ENCODE measurements around the gene BEGAIN.

GRCh38 chr14:100546051-100546443 lies 41.2 kb downstream of the BEGAIN start:
- no peak for TF ChIP-seq CTCF (IDR thresholded peaks at IDR 0.05)
- no peak for TF ChIP-seq POLR2A (IDR thresholded peaks at IDR 0.05)
- no peak for TF ChIP-seq EP300 (IDR thresholded peaks at IDR 0.05)
